HG02973 (cell line): ENCODE results near the gene KCNJ1.

Experiments used
- ATAC-seq: cut with Tn5 transposase; IDR thresholded peaks from one replicate; pipeline ENCODE4 v1.9.1; 2021; ENCODE audit warnings: moderate library complexity; ENCODE audit not compliant: unreplicated experiment

KCNJ1 gene

GRCh38 chr11:128825050-128825784, 41.9 kb downstream of the KCNJ1 start:
- ATAC-seq = no peak

- ATAC-seq = no peak
Observed at GRCh38 chr11:128824191-128825049, 42.7 kb downstream of the KCNJ1 start.

GRCh38 chr11:128823753-128824152, 43.3 kb downstream of the KCNJ1 start:
- no peak for ATAC-seq

GRCh38 chr11:128822130-128822529, 45.0 kb downstream of the KCNJ1 start:
- no peak for ATAC-seq

- no peak for ATAC-seq
Observed at GRCh38 chr11:128821556-128821955, 45.5 kb downstream of the KCNJ1 start.

- no peak for ATAC-seq
Observed at GRCh38 chr11:128819198-128819597, 47.9 kb downstream of the KCNJ1 start.

GRCh38 chr11:128814856-128815705, 52.0 kb downstream of the KCNJ1 start:
- no peak for ATAC-seq

- ATAC-seq = no peak
Observed at GRCh38 chr11:128813729-128814128, 53.4 kb downstream of the KCNJ1 start.

- no peak for ATAC-seq
Observed at GRCh38 chr11:128810784-128811514, 56.1 kb downstream of the KCNJ1 start.

- no peak for ATAC-seq
Observed at GRCh38 chr11:128809128-128809527, 58.0 kb downstream of the KCNJ1 start.

- no peak for ATAC-seq
Observed at GRCh38 chr11:128807909-128808308, 59.2 kb downstream of the KCNJ1 start.

- ATAC-seq = no peak
Observed at GRCh38 chr11:128806506-128807261, 60.4 kb downstream of the KCNJ1 start.

GRCh38 chr11:128804481-128804880, 62.6 kb downstream of the KCNJ1 start:
- ATAC-seq = no peak

GRCh38 chr11:128803449-128804245, 63.4 kb downstream of the KCNJ1 start:
- no peak for ATAC-seq

- no peak for ATAC-seq
Observed at GRCh38 chr11:128803011-128803410, 64.1 kb downstream of the KCNJ1 start.

GRCh38 chr11:128802358-128802981, 64.6 kb downstream of the KCNJ1 start:
- peak; percentile 60 for ATAC-seq

- ATAC-seq = no peak
Observed at GRCh38 chr11:128800871-128801417, 66.2 kb downstream of the KCNJ1 start.

- ATAC-seq = peak; percentile 98
Observed at GRCh38 chr11:128796270-128796669, 70.8 kb downstream of the KCNJ1 start.
